T1000 (cell line): Measurements from ENCODE around the gene CCL7.

ENCODE experiments used
- DNase-seq: peaks from one replicate; lab custom pipeline; 2025; ENCODE audit warnings: mixed read lengths; lab: John Stamatoyannopoulos, UW

Gene CCL7

DNA sequence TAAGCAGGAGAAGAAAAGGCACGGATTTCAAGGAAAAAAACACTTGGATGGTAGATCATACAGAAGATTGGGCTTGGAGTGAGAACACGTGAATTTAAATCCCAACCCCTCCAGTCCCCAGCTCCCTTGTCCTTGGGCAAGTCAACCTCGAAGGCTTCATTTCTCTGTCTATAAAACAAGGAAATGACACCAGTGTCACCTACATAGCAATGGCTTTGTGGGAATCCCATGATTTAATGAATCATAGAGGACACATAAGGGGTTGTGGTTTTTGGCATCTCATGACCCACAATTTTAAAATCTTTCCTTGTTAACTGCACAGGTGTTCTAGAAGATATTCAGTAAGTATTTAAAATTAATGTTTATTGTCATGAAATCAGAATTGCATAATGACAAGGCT, 23.1 kb upstream of the CCL7 start:
- DNase-seq = no peak

DNA sequence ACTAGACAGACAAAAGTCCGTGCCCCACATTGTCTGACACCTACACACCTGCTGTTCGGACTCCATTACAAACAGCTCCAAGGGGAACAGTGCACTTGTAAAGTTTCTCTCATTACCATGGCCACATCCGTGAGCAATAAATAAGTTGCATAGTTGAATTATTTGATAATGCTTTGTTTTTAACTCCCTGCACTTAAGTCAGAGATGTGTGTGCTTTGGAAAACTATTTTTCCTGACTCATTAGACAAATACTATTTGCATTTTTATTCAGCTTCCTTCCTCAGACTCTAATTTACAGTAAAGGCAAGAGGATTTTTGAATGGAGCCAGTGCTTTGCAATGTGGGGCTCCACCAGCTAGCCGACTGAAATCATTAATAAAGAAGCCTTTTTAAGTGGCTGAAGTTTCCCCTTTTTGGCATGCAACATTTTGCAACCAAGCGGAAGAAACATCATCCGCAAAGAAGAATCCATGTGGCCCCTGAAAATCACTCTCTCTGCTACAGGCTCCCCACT, 21.5 kb upstream of the CCL7 start:
- DNase-seq = no peak

DNA sequence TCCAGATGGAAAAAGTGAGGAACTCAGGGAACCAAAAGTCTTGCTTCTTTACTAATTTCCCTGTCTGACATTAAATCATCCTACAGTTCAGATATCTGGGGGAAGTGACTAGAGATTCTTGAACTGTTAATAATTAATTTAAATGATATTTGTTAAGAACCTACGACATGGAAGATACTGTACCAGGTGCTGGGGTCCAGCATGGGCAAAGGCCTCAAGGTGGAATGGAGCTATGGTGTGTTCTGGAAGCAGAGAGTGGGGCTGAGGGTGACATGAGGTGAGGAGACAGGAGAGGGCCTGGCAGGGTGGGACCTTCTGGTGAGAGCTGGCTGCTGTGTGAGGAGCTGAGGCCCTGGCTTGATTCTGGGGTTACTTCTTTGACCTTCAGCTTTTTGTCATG, 21.0 kb upstream of the CCL7 start:
- DNase-seq = no peak

DNA sequence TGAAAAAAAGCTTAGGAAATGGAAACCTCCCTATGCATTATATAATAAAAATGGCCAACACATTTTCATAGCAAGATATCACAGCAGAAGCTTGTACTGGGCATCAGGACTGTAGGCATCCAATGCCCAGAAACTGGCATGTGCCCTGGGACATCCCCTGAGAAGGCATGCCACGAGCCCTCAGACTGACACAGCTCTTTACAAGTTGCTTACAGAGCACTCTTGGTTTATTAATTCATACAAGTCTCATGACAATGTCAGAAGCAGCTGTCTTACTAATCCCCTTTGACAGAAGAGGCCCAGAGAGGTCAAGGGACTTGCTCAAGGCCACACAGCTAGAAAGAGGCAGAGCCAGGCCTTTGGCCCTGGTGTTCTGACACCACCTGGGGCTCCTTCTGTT, 20.5 kb upstream of the CCL7 start:
- DNase-seq = no peak

GRCh38 chr17:34251186-34251585, 18.8 kb upstream of the CCL7 start:
- no peak for DNase-seq

GRCh38 chr17:34252095-34252443, 18.0 kb upstream of the CCL7 start:
- no peak for DNase-seq

- no peak for DNase-seq
Observed at GRCh38 chr17:34252444-34253138, 17.4 kb upstream of the CCL7 start.

DNA sequence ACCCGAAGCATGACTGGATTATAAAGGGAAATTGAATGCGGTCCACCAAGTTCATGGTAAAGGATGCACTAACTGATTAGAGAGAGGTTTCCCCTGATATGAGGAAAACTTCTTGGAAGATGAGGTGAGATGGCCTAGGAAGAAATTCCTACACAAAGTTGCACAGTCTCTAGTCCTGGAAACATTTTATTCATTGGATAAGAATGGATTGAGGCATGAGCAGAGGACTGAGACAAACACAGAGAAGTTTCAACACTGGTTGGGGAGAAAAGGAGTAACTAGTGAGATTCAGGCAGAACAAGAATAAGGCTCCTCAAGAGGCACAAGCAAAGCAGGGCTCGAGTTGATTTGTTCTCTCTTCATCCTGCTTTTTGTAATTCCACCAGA, 16.9 kb upstream of the CCL7 start:
- DNase-seq = no peak

DNA sequence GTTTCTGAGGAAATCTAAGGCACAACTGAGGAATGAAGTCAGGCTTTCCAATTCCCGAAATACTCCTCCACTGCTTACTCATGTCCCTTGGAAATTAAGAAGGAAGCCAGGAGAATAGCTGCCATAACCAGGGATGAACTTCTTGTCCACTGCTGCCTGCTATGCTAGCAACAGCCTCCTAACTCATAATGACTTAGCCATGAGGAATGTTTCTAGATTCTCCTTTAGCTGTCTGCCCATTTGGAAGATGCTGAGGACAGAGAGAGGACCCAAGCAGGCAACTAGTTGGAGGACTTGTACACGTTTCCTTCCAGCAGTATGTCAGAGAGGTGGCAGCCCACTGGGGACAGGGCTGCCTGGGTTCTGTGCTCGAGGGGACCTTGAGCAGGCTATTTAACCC, 15.9 kb upstream of the CCL7 start:
- no peak for DNase-seq

GRCh38 chr17:34254651-34255380, 15.2 kb upstream of the CCL7 start, which contains the start of gene CCL2:
Gene CCL2 (plus strand): TSS chr17:34255285. CDS start chr17:34255350, 65 bp downstream.
- DNase-seq = no peak

DNA sequence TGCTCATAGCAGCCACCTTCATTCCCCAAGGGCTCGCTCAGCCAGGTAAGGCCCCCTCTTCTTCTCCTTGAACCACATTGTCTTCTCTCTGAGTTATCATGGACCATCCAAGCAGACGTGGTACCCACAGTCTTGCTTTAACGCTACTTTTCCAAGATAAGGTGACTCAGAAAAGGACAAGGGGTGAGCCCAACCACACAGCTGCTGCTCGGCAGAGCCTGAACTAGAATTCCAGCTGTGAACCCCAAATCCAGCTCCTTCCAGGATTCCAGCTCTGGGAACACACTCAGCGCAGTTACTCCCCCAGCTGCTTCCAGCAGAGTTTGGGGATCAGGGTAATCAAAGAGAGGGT, 14.7 kb upstream of the CCL7 start:
- DNase-seq = no peak

DNA sequence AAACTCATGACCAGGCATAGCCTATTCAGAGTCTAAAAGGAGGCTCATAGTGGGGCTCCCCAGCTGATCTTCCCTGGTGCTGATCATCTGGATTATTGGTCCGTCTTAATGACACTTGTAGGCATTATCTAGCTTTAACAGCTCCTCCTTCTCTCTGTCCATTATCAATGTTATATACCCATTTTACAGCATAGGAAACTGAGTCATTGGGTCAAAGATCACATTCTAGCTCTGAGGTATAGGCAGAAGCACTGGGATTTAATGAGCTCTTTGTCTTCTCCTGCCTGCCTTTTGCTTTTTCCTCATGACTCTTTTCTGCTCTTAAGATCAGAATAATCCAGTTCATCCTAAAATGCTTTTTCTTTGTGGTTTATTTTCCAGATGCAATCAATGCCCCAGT, 14.2 kb upstream of the CCL7 start:
- no peak for DNase-seq

GRCh38 chr17:34257299-34257985, 12.6 kb upstream of the CCL7 start:
- DNase-seq = no peak

DNA sequence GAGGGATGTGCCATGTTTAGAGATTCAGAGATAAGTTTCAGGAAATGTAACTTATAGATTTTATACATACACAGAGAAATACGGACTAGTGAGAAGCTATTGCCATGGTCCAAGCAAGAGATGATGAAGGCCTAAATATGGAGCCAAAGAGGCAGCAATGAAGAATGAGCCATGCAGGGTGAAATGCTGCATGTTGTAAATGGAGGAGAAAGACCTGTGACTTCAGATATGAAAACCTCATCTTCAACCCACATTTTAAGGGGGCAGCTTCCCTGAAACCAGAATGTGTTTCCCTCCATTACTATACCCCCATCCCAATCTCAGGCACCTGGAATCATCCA, 12.1 kb upstream of the CCL7 start:
- DNase-seq = no peak

- no peak for DNase-seq
Observed at GRCh38 chr17:34259146-34259545, 10.9 kb upstream of the CCL7 start.

DNA sequence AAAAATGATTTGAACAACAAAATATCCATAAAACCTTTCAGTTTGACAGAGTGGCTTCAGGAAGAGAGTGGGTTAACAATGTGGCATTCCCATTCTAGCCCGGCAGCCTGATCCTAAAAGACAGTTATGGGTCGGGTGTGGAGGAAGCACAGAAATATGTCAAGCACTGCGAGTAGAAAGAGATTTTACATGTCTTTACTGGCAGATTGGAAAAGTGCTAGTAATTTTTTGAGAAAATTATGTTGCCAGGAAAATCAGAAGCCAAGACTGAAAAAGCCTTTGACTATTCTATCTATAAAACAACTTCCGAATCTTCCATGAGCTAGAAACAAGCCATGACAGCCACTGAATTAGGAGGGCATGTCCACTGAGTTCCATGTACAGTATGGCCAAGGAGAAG, 9.2 kb upstream of the CCL7 start:
- no peak for DNase-seq

- DNase-seq = no peak
Observed at GRCh38 chr17:34261568-34262337, 8.3 kb upstream of the CCL7 start.

DNA sequence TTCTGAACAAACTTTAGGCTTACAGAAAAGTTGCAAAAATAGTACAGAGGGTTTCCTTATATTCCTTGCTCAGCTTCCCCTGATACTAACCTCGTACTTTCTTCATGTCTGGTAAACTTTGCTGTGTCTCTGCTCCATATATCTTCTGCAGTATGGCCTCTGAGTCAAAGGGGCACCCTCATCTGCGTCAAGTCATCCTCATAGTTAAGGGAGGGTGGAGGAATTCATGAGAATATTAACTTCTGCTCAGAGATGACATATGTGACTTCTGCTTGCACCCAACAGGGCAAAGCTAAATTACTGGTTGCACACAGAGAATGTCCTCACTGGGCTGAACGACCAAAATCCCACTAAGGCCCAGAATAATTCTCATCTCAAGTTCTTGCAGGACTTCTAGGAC, 4.3 kb upstream of the CCL7 start:
- DNase-seq = no peak

GRCh38 chr17:34275881-34276280, 5.9 kb downstream of the CCL7 start:
- DNase-seq = no peak

DNA sequence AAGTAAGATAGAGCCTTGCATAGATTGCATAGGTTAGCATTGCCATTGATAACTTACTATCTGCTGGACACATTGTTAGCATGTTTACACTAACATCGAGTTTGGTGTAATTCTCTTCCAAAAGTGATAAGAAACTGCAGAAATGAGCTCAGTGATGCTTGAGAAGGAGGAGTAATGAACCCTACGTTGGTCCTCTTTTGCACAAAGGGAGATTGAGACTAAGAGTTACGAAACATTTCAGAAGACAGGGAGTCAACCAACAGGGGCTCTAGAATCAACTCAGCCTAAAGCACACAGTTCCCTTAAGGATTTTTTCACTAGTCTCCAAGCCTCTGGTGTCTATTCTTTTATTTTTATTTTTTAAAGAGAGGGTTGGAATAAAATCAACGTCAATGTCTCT, 6.8 kb downstream of the CCL7 start:
- no peak for DNase-seq

DNA sequence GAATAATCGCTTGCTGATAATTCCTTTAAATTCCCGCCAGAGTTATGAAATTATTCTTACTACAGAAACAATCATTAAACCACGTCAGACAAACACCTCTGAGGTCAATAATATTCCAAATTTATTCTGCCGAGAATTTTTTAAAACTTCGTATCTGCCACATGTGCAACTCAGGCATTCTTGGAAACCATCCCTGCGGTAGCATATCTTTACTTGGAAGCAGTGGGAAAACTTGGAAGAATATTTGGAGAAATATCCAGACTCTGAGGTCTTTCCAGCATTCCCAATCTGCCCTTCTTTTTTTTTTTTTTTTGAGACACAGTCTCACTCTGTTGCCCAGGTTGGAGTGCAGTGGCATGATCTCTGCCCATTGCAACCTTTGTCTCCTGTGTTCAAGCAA, 13.6 kb downstream of the CCL7 start:
- no peak for DNase-seq

GRCh38 chr17:34285286-34285792, 15.3 kb downstream of the CCL7 start, which contains the start of gene CCL11:
Gene CCL11 (plus strand): TSS chr17:34285742. CDS start chr17:34285809, 67 bp downstream.
- DNase-seq = no peak
